ENCODE measurements around the gene CD52.

- TF ChIP-seq CTCF (IDR thresholded peaks at IDR 0.05) (no peak), POLR2A (IDR thresholded peaks at IDR 0.05) (no peak)
Measured at GRCh38 chr1:26290882-26291261, 26.9 kb upstream of the CD52 start.

Data from adrenal gland (tissue), 5 donors.